ENCODE data around the gene TMEM229B. TPM values are rescaled to one million over a fixed set of nuclear protein-coding genes. Genes with fewer than 3 reads are reported as not detected.

TMEM229B gene
- total and polyA plus RNA-seq, 2 of the 4 experiments (the other 2 are of a cell fraction) = under 0.01 TPM; not detected in 1

- Histone ChIP-seq H3K4me2 (ENCODE audit: low read depth, low read length) (peak within 1 kb of the TSS; percentile 75), H2AK9ac (replicated peaks; ENCODE audit: low read depth, low read length, poor library complexity) (peak within 1 kb of the TSS; percentile 42), H3K79me1 (ENCODE audit: low read depth in 1 of 2, low read length in 2 of 2) (no peaks in the 10 kb centered on the region), H3K4me3 (ENCODE audit: insufficient read depth, low read depth, low read length) (peak within 1 kb of the TSS; percentile 60), H4K91ac (ENCODE audit: insufficient read depth, low read depth, low read length) (no peak within 1 kb of the TSS), H3K27ac (ENCODE audit: insufficient read depth, low read length) (no peak within 1 kb of the TSS; the same call in 1 of the 2 replicates), H4K5ac (ENCODE audit: low read depth, low read length) (no peak within 1 kb of the TSS), H3K18ac (ENCODE audit: low read depth, low read length) (no peak within 1 kb of the TSS; the same call in 1 of the 2 replicates), H3K27me3 (ENCODE audit: control insufficient read depth, insufficient read depth, low read length) (peaks cover 37% of the 10 kb centered on the region), H3K9me1 (ENCODE audit: insufficient read depth, low read length) (no peaks in the 10 kb centered on the region), H2BK20ac (ENCODE audit: low read depth, low read length) (no peak within 1 kb of the TSS), H3K4me1 (ENCODE audit: control insufficient read depth, insufficient read depth, low read length) (no peaks in the 10 kb centered on the region), H2BK15ac (ENCODE audit: low read depth, low read length) (no peak within 1 kb of the TSS), H3K14ac (replicated peaks; ENCODE audit: low read depth, low read length) (no peak within 1 kb of the TSS), H2AFZ (replicated peaks; ENCODE audit: low read length, poor library complexity) (peak within 1 kb of the TSS; percentile 94), H3K56ac (ENCODE audit: extremely low read depth, insufficient read depth, low read length) (peak within 1 kb of the TSS; percentile 54; the same call in 1 of the 2 replicates), H2BK120ac (ENCODE audit: low read depth, low read length) (no peak within 1 kb of the TSS), H3K9me3 (ENCODE audit: control insufficient read depth, insufficient read depth, low read length) (no peaks in the 10 kb centered on the region), H2AK5ac (ENCODE audit: low read depth, low read length) (no peak within 1 kb of the TSS), H4K8ac (ENCODE audit: low read depth in 2 of 2, low read length in 2 of 2) (peak within 1 kb of the TSS in 1 of 2 experiments; percentile 78; a peak in 2 of 4 replicates), H3K9ac (ENCODE audit: low read depth, low read length) (peak within 1 kb of the TSS; percentile 37; the same call in 1 of the 2 replicates), H3K23ac (ENCODE audit: low read depth, low read length) (0 out of 2 replicates have a peak within 1 kb of the TSS, but pooled peaks have one; percentile 25), H3K36me3 (ENCODE audit: control insufficient read depth, insufficient read depth, low read length) (no peaks in the 10 kb centered on the region), H3K4ac (ENCODE audit: low read depth, low read length) (no peak within 1 kb of the TSS; the same call in 1 of the 2 replicates), H2BK5ac (ENCODE audit: low read depth, low read length, poor library complexity, severe bottlenecking) (no peak within 1 kb of the TSS), H4K20me1 (ENCODE audit: insufficient read depth, low read length) (no peaks in the 10 kb centered on the region)
- WGBS, 2 experiments (ENCODE audit: extremely low coverage in 2 of 2, insufficient read length in 1 of 2) = 1% methylated on average over 25 of the region's 86 CpGs; no CpG with 5 or more reads in 1 of the 2 experiments
- DNase-seq (peak; percentile 57), ATAC-seq (ENCODE audit: low read depth) (peak; percentile 99)
- dilution Hi-C loops (cut with HindIII; ENCODE audit: low sequenced_read_pairs, unreplicated experiment) (no loop called here), in situ Hi-C loops (cut with MboI; ENCODE audit: low sequenced_read_pairs) (no loop called here), intact Hi-C loops (cut with micrococcal nuclease) (no loop called here)
- CTCF ChIA-PET = interaction anchor here (1.0 to 2.0 kb wide), 4 partner anchors 22 to 171 kb away, joined by 3 to 5 read pairs (median 4); no protein-coding TSS in a partner anchor
- POLR2A ChIA-PET (ENCODE audit: unreplicated experiment) = no interaction called here
- TF ChIP-seq MAZ (IDR thresholded peaks at IDR 0.05; ENCODE audit: borderline replicate concordance, low read depth, low read length) = peak; percentile 71
- TF ChIP-seq RCOR1 (IDR thresholded peaks at IDR 0.05; ENCODE audit: insufficient replicate concordance, low read length) = no peak
- no TSS peak for BruUV-seq (replicated peaks)
Measured at GRCh38 chr14:67532998-67533753, 44.7 kb upstream of the TMEM229B start, which contains the start of gene PLEKHH1. Gene PLEKHH1 (plus strand): TSS chr14:67533290. CDS start chr14:67541868, 8,578 bp downstream.
